NCI-H82 treated with DMSO at 0.1 percent for 48 hours (cell line): ENCODE measurements around the gene COL27A1.

Source experiments
- DNase-seq: peaks from one replicate; lab custom pipeline; 2025; ENCODE audit not compliant: unreplicated experiment; lab: John Stamatoyannopoulos, UW

Gene COL27A1

GRCh38 chr9:114299286-114300152, 144.2 kb downstream of the COL27A1 start:
- no peak for DNase-seq

GRCh38 chr9:114300153-114300845, 145.0 kb downstream of the COL27A1 start:
- no peak for DNase-seq

- DNase-seq = no peak
Measured at GRCh38 chr9:114300846-114301797, 145.8 kb downstream of the COL27A1 start.

- no peak for DNase-seq
Measured at GRCh38 chr9:114301798-114302565, 146.6 kb downstream of the COL27A1 start.

GRCh38 chr9:114302727-114303126, 147.4 kb downstream of the COL27A1 start:
- DNase-seq = no peak

- DNase-seq = no peak
Measured at GRCh38 chr9:114303571-114303970, 148.2 kb downstream of the COL27A1 start.

GRCh38 chr9:114303977-114304376, 148.6 kb downstream of the COL27A1 start:
- peak; percentile 14 for DNase-seq

- no peak for DNase-seq
Measured at GRCh38 chr9:114304416-114305188, 149.3 kb downstream of the COL27A1 start.

- no peak for DNase-seq
Measured at GRCh38 chr9:114307899-114308267, 152.5 kb downstream of the COL27A1 start.

- no peak for DNase-seq
Measured at GRCh38 chr9:114308361-114308950, 153.1 kb downstream of the COL27A1 start.

- no peak for DNase-seq
Measured at GRCh38 chr9:114309096-114309495, 153.8 kb downstream of the COL27A1 start.

- no peak for DNase-seq
Measured at GRCh38 chr9:114310471-114311450, 155.4 kb downstream of the COL27A1 start.

GRCh38 chr9:114311571-114312512, 156.5 kb downstream of the COL27A1 start:
- DNase-seq = no peak

GRCh38 chr9:114312513-114312875, 157.2 kb downstream of the COL27A1 start:
- DNase-seq = no peak

GRCh38 chr9:114313186-114313585, 157.8 kb downstream of the COL27A1 start:
- no peak for DNase-seq

GRCh38 chr9:114314256-114314867, 159.0 kb downstream of the COL27A1 start:
- DNase-seq = no peak
